ENCODE measurements around the gene KLHL29. TPM values are rescaled to one million over a fixed set of nuclear protein-coding genes. Genes with fewer than 3 reads are reported as not detected.

KLHL29 gene
- total RNA-seq, 1 experiment from 2014 or later: 2.4 TPM

- Histone ChIP-seq H2BK20ac (ENCODE audit: low read depth, low read length, poor library complexity, severe bottlenecking) (no peak overlapping the region), H3K4me2 (ENCODE audit: insufficient read depth, insufficient read length, low read length) (no peak overlapping the region), H4K8ac (replicated peaks; ENCODE audit: insufficient read length, low read depth, low read length) (no peak overlapping the region), H3K23ac (ENCODE audit: insufficient read length, low read depth, low read length) (no peak overlapping the region), H3K23me2 (ENCODE audit: insufficient read length, low read depth, low read length, poor library complexity, severe bottlenecking) (no peaks in the 10 kb centered on the region), H3K79me2 (ENCODE audit: insufficient read depth, low read length) (no peaks in the 10 kb centered on the region), H3K4me1 (ENCODE audit: insufficient read depth, low read length) (no peaks in the 10 kb centered on the region), H4K20me1 (ENCODE audit: control insufficient read depth, insufficient read depth, insufficient read length) (no peaks in the 10 kb centered on the region), H3K9me3 (ENCODE audit: control insufficient read depth, low read depth, low read length) (no peaks in the 10 kb centered on the region), H2BK12ac (ENCODE audit: insufficient read length, low read depth, low read length) (no peak overlapping the region), H2AK5ac (ENCODE audit: insufficient read length, low read length) (no peak overlapping the region), H3K14ac (ENCODE audit: insufficient read depth, low read length) (no peak overlapping the region; the same call in 1 of the 2 replicates), H3K79me1 (ENCODE audit: insufficient read depth, low read depth, low read length, poor library complexity, severe bottlenecking) (no peaks in the 10 kb centered on the region), H2BK120ac (ENCODE audit: low read depth, low read length, poor library complexity, severe bottlenecking) (no peak overlapping the region), H3K27me3 (ENCODE audit: insufficient read depth, low read length) (no peaks in the 10 kb centered on the region), H3T11ph (ENCODE audit: low read length) (no peak overlapping the region), H3K4ac (ENCODE audit: low read depth, low read length) (no peak overlapping the region), H4K5ac (ENCODE audit: insufficient read length, low read depth, low read length) (no peak overlapping the region), H2AFZ (ENCODE audit: low read length) (no peak overlapping the region), H3K18ac (ENCODE audit: insufficient read length, low read depth, low read length) (no peak overlapping the region), H2BK5ac (ENCODE audit: insufficient read length, low read length) (no peak overlapping the region), H3K9ac (ENCODE audit: extremely low read depth, insufficient read length, low read length) (no peak overlapping the region), H2BK15ac (ENCODE audit: low read depth, low read length) (no peak overlapping the region), H4K91ac (ENCODE audit: insufficient read length, low read depth, low read length) (no peak overlapping the region), H3K56ac (ENCODE audit: insufficient read length, low read depth, low read length) (no peak overlapping the region), H3K27ac (ENCODE audit: insufficient read length, low read depth, low read length) (no peak overlapping the region)
- no peak for DNase-seq
- no peaks in the 10 kb centered on the region for H3K9me3 Mint-ChIP-seq
- WGBS (ENCODE audit: extremely low coverage, insufficient read length, low lambda C conversion rate): no CpG with 5 or more reads among the region's 20 CpGs
- no peak for TF ChIP-seq CTCF (conservative IDR thresholded peaks at IDR 0.05)
- H3K27me3 Mint-ChIP-seq (ENCODE audit: low read depth): peaks cover 2% of the 10 kb centered on the region; the same call in 1 of the 2 replicates
- no peaks in the 10 kb centered on the region for H3K36me3 Mint-ChIP-seq (ENCODE audit: insufficient read depth in 1 of 3, low read depth in 3 of 3)
- no peak overlapping the region for H3K27ac Mint-ChIP-seq
- peaks cover 2 to 16% of the 10 kb centered on the region in 2 experiments; a peak in 3 of 4 replicates for H3K4me1 Mint-ChIP-seq
- no peak overlapping the region for H3K4me3 Mint-ChIP-seq
Measured at GRCh38 chr2:23559561-23560239, 174.7 kb downstream of the KLHL29 start.
